Activated CD8-positive, alpha-beta T cell treated with anti-CD3 and anti-CD28 coated beads, Interleukin-2, amount 10 ng/mL, durations not matched to agents 7 days and 5 days (primary cell): ENCODE measurements around the gene ABHD6. TPM values are rescaled to one million over a fixed set of nuclear protein-coding genes. Genes with fewer than 3 reads are reported as not detected.

Source experiments
- ATAC-seq: fragments of 150-1000 bp; cut with Tn5 transposase; one replicate; pipeline ENCODE4 v1.10.0; 2021; ENCODE audit warnings: moderate library complexity
- CTCF ChIA-PET: fragments of 350-600 bp; sonication (Branson Sonifier 250); formaldehyde crosslinking; loops from one replicate; lab custom pipeline; 2021; ENCODE audit warnings: antibody characterized with exemption; lab: Charles Lee
- POLR2A ChIA-PET: fragments of 350-600 bp; sonication (Branson Sonifier 250); formaldehyde crosslinking; loops from one replicate; lab custom pipeline; 2021; ENCODE audit warnings: antibody characterized with exemption; lab: Charles Lee
- DNase-seq: peaks from one replicate; pipeline ENCODE4 v3.0.0-alpha.2; 2020
- H3K27ac Mint-ChIP-seq: one replicate; pipeline ENCODE4 v1.8.0; 2021; ENCODE audit warnings: mild to moderate bottlenecking, mixed read lengths
- H3K27me3 Mint-ChIP-seq: one replicate; pipeline ENCODE4 v1.8.0; 2021; ENCODE audit warnings: low read depth, mixed read lengths
- H3K36me3 Mint-ChIP-seq: one replicate; pipeline ENCODE4 v1.8.0; 2021; ENCODE audit warnings: low read depth, mixed read lengths
- H3K4me1 Mint-ChIP-seq: one replicate; pipeline ENCODE4 v1.8.0; 2021; ENCODE audit warnings: low read depth, mixed read lengths
- H3K4me3 Mint-ChIP-seq: one replicate; pipeline ENCODE4 v1.8.0; 2021; ENCODE audit warnings: mild to moderate bottlenecking, mixed read lengths
- H3K9me3 Mint-ChIP-seq: one replicate; pipeline ENCODE4 v1.8.0; 2022; ENCODE audit warnings: mixed read lengths; ENCODE audit not compliant: insufficient read depth
- total RNA-seq, 2 experiments: library from RNA; stranded (reverse); gene quantifications; one replicate each; pipeline ENCODE4 v1.2.3, GENCODE V29; 2021

The ABHD6 gene
- total RNA-seq, 2 experiments from 2014 or later = 4.0 to 4.4 TPM

- ATAC-seq (peak; percentile 88), DNase-seq (peak; percentile 98)
- Mint-ChIP-seq H3K4me1 (peaks cover 29% of the 10 kb centered on the region), H3K9me3 (no peaks in the 10 kb centered on the region), H3K27me3 (peaks cover 8% of the 10 kb centered on the region), H3K4me3 (peak within 1 kb of the TSS; percentile 90), H3K27ac (peak within 1 kb of the TSS; percentile 100), H3K36me3 (peaks cover 22% of the 10 kb centered on the region)
- ChIA-PET POLR2A (interaction anchor here (0.5 to 1.9 kb wide), 13 partner anchors 10 to 750 kb away, joined by 3 to 11 read pairs (median 3); partner anchors contain the start of gene PDE12), CTCF (interaction anchor here (0.6 to 4.8 kb wide), 79 partner anchors 9 to 909 kb away, joined by 3 to 127 read pairs (median 4); partner anchors contain the start of genes ABHD6, FLNB, KCTD6 and PDHB)
These were observed 68.5 kb downstream of the ABHD6 start, which contains the start of the genes HTD2 and RPP14 for GRCh38 chr3:58305882-58306711. TSS of gene HTD2 (plus strand) at chr3:58306520. CDS start at chr3:58317614, 11,094 bp downstream. TSS of gene RPP14 (plus strand) at chr3:58306245. CDS start at chr3:58310330, 4,085 bp downstream.

- H3K27me3 Mint-ChIP-seq = no peaks in the 10 kb centered on the region
- H3K9me3 Mint-ChIP-seq = no peaks in the 10 kb centered on the region
- H3K4me1 Mint-ChIP-seq = peaks cover 29% of the 10 kb centered on the region
- DNase-seq (peak; percentile 66), ATAC-seq (no peak)
- ChIA-PET POLR2A (no interaction called here), CTCF (interaction anchor here (0.7 to 4.8 kb wide), 28 partner anchors 12 to 324 kb away, joined by 3 to 127 read pairs (median 6); partner anchors contain the start of genes ABHD6, FLNB, KCTD6 and PDHB)
- peak overlapping the region; percentile 100 for H3K27ac Mint-ChIP-seq
- H3K36me3 Mint-ChIP-seq = peaks cover 34% of the 10 kb centered on the region
- H3K4me3 Mint-ChIP-seq = peak overlapping the region; percentile 90
These were observed 70.1 kb downstream of the ABHD6 start for GRCh38 chr3:58307639-58308215.

- ATAC-seq (no peak), DNase-seq (no peak)
- H3K4me3 Mint-ChIP-seq = peak overlapping the region; percentile 90
- ChIA-PET POLR2A (interaction anchor here (1.0 kb wide), 1 partner anchor 92 kb away, joined by 3 read pairs; no protein-coding TSS in a partner anchor), CTCF (interaction anchor here (1.0 to 4.8 kb wide), 10 partner anchors 13 to 300 kb away, joined by 3 to 127 read pairs (median 36); partner anchors contain the start of genes FLNB, KCTD6 and PXK)
- peak overlapping the region; percentile 67 for H3K27ac Mint-ChIP-seq
- peaks cover 29% of the 10 kb centered on the region for H3K4me1 Mint-ChIP-seq
- no peaks in the 10 kb centered on the region for H3K27me3 Mint-ChIP-seq
- peaks cover 41% of the 10 kb centered on the region for H3K36me3 Mint-ChIP-seq
- no peaks in the 10 kb centered on the region for H3K9me3 Mint-ChIP-seq
These were observed 71.1 kb downstream of the ABHD6 start for GRCh38 chr3:58308728-58309127.

DNA sequence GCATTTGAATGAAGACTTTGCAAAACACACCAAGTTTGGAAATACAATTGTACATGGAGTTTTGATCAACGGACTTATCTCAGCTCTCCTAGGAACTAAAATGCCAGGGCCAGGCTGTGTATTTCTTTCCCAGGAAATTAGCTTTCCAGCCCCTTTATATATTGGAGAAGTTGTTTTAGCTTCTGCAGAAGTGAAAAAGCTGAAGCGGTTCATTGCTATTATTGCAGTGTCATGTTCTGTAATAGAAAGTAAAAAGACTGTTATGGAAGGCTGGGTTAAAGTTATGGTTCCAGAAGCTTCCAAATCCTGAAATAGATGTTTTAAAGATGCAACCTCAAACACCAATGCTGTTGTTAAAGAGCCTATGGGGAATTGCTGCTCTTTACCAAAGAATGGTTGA is 80.2 kb downstream of the ABHD6 start:
- Mint-ChIP-seq H3K9me3 (no peaks in the 10 kb centered on the region), H3K4me1 (no peaks in the 10 kb centered on the region), H3K36me3 (peaks cover 48% of the 10 kb centered on the region), H3K27ac (no peak overlapping the region), H3K27me3 (no peaks in the 10 kb centered on the region), H3K4me3 (no peak overlapping the region)
- ChIA-PET CTCF (interaction anchor here (0.9 to 11.5 kb wide), 5 partner anchors 10 to 141 kb away, joined by 3 to 127 read pairs (median 5); partner anchors contain the start of genes HTD2 and RPP14), POLR2A (interaction anchor here (1.4 kb wide), 1 partner anchor 14 kb away, joined by 3 read pairs; no protein-coding TSS in a partner anchor)
- no peak for DNase-seq
- ATAC-seq = no peak

GRCh38 chr3:58321791-58322190 is 84.2 kb downstream of the ABHD6 start:
- Mint-ChIP-seq H3K27me3 (no peaks in the 10 kb centered on the region), H3K4me1 (peaks cover 19% of the 10 kb centered on the region), H3K9me3 (no peaks in the 10 kb centered on the region), H3K27ac (no peak overlapping the region), H3K36me3 (peaks cover 26% of the 10 kb centered on the region), H3K4me3 (no peak overlapping the region)
- ChIA-PET CTCF (interaction anchor here (0.6 to 11.5 kb wide), 13 partner anchors 10 to 162 kb away, joined by 3 to 127 read pairs (median 3); partner anchors contain the start of genes HTD2, PXK and RPP14), POLR2A (no interaction called here)
- DNase-seq = no peak
- ATAC-seq = no peak

DNA sequence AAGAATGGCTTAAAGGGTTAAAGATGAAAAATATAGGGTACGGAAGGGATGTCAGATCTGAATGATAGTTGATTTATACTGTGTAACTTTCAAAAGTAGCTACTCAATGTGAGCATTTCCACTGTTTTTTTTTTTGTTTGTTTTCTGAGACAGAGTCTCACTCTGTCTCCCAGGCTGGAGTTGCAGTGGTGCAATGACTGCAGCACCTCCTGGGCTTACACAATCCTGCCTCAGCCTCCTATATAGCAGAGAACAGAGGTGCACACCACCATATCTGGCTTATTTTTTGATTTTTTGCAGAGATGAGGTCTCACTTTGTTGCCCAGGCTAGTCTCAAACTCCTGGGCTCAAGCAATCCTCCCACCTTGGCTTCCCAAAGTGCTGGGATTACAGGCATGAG is 85.2 kb downstream of the ABHD6 start:
- Mint-ChIP-seq H3K9me3 (no peaks in the 10 kb centered on the region), H3K36me3 (peaks cover 19% of the 10 kb centered on the region), H3K27ac (no peak overlapping the region), H3K27me3 (no peaks in the 10 kb centered on the region), H3K4me1 (peaks cover 19% of the 10 kb centered on the region), H3K4me3 (no peak overlapping the region)
- ChIA-PET POLR2A (no interaction called here), CTCF (interaction anchor here (1.2 to 11.5 kb wide), 6 partner anchors 11 to 135 kb away, joined by 3 to 127 read pairs (median 4); partner anchors contain the start of genes HTD2 and RPP14)
- no peak for ATAC-seq
- no peak for DNase-seq

- peak overlapping the region; percentile 61 for H3K27ac Mint-ChIP-seq
- H3K4me3 Mint-ChIP-seq = no peak overlapping the region
- H3K9me3 Mint-ChIP-seq = no peaks in the 10 kb centered on the region
- ChIA-PET CTCF (interaction anchor here (1.5 to 11.5 kb wide), 6 partner anchors 10 to 169 kb away, joined by 4 to 127 read pairs (median 7); partner anchors contain the start of genes HTD2 and RPP14), POLR2A (interaction anchor here (0.9 to 1.0 kb wide), 2 partner anchors 109 to 169 kb away, joined by 3 read pairs; no protein-coding TSS in a partner anchor)
- peak; percentile 27 for ATAC-seq
- peaks cover 19% of the 10 kb centered on the region for H3K4me1 Mint-ChIP-seq
- DNase-seq = no peak
- no peaks in the 10 kb centered on the region for H3K27me3 Mint-ChIP-seq
- peaks cover 10% of the 10 kb centered on the region for H3K36me3 Mint-ChIP-seq
These were observed 86.2 kb downstream of the ABHD6 start for GRCh38 chr3:58323529-58324390.

DNA sequence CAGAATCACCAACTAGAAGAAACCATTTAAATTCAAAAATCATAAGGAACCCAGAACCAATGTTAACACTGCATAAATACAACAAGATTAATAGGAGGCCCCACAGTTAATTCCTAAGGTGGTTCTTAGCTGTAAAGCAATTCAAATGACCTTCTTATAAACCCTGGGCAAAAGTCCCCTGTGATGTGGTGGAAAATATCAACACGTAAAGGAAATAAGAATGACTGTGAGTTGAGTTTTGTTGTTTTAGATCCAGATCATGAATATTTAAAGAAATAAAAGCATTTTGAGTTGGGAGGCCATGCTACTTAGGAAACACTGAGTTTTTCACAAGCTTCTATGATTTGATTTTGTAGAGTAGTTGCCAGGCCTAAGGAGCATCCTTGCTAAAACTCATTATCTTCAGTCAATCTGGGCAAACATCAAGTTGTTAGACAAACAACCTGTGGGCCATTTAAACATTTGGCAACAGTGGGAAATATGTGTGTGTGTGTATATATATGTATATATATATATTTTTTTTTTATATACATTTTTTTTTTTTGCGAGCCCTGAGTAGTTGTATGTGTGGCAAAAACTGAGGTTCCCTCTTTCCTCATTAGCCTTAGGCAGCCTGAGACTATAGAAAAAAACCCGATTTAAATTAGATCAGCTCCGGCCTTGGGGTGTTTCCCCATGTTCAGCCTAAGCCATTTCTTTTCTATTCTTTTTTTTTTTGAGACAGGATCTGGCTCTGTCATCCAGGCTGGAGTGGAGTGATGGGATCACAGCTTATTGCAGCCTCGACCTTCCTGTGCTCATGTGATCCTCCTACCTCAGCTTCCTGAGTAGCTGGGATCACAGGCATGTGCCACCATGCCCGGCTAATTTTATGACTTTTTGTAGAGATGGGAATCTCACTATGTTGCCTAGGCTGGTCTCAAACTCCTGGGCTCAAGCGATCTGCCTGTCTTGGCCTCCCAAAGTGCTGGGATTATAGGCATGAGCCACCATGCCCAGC is 87.1 kb downstream of the ABHD6 start:
- CTCF ChIA-PET = interaction anchor here (0.7 to 11.5 kb wide), 9 partner anchors 9 to 168 kb away, joined by 3 to 127 read pairs (median 5); partner anchors contain the start of genes HTD2 and RPP14
- peaks cover 19% of the 10 kb centered on the region for H3K4me1 Mint-ChIP-seq
- ATAC-seq (peak; percentile 43), DNase-seq (no peak)
- no peaks in the 10 kb centered on the region for H3K9me3 Mint-ChIP-seq
- POLR2A ChIA-PET = interaction anchor here (0.9 to 1.0 kb wide), 2 partner anchors 108 to 168 kb away, joined by 3 read pairs; no protein-coding TSS in a partner anchor
- H3K4me3 Mint-ChIP-seq = no peak overlapping the region
- H3K27ac Mint-ChIP-seq = peak overlapping the region; percentile 61
- H3K36me3 Mint-ChIP-seq = peaks cover 7% of the 10 kb centered on the region
- no peaks in the 10 kb centered on the region for H3K27me3 Mint-ChIP-seq

GRCh38 chr3:58325525-58325992 is 88.0 kb downstream of the ABHD6 start:
- Mint-ChIP-seq H3K4me3 (no peak overlapping the region), H3K27me3 (no peaks in the 10 kb centered on the region), H3K4me1 (peaks cover 22% of the 10 kb centered on the region), H3K36me3 (peaks cover 7% of the 10 kb centered on the region), H3K27ac (peak overlapping the region; percentile 60), H3K9me3 (no peaks in the 10 kb centered on the region)
- ATAC-seq (no peak), DNase-seq (no peak)
- CTCF ChIA-PET = interaction anchor here (1.0 to 11.5 kb wide), 8 partner anchors 8 to 304 kb away, joined by 3 to 127 read pairs (median 4); partner anchors contain the start of genes HTD2 and RPP14
- POLR2A ChIA-PET = no interaction called here
